ENCODE results near the gene LRRTM4. TPM values are rescaled to one million over a fixed set of nuclear protein-coding genes. Genes with fewer than 3 reads are reported as not detected.

LRRTM4 gene
- total and polyA plus RNA-seq, 10 of the 15 experiments (the other 5 are each of a cell fraction or from before 2014, with no cell fraction given) = 0.01 to 1.0 TPM; not detected in 8

DNA sequence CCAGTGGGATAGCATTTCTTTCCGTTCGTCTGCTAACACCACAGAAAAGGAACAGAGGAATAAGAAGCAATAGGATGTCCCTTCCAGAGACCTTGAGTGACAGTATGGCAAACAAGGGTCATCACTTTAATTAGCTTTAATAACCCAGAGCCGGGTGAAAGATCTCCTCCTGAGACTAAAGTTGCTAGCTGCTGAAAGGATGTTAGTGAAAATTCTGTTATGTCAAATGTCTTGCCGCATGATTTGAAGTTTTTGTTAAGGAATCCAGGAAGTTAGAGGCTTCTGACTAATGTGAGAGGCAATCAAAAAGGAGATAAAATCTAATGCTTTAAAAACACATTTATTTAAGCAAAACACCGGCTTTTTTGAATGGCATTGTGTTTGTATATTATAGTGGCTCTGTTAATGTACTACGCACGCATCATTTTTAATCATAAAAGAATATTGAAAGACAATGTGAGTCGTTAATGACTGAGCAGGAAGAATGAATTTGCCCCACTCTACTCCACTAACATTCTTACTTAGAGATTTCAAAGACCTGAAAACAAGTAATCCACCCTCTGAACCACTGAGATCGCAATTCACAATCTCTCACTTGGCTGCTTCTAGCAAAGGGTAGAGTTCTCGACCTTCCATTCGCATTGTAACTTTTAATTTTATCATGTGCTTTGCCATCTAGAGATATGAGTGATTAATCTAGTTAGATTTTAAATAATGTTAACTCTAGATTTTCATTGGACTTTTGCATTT lies 536.6 kb downstream of the LRRTM4 start (continued):
- TF ChIP-seq CUX1 (IDR thresholded peaks at IDR 0.05; ENCODE audit: insufficient replicate concordance, low read depth, low read length) = no peak

DNA sequence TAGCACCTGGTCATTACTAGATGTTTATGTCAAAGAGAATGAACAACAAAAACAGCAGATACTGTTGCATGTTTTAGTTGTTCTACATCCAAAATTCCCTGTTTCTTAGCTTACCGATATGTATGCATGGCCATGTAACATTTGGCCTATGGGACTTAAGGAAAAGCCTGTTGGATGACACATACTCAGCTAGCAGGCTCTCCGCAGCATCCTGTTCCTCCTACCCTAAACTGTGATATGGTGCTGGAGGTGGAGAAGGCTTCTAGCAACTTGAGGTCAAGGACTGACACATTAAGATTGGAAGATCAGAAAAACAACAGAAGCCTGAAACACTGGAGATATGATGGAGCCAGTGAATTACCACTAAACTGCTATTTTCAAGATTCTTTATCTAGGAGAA lies 537.8 kb downstream of the LRRTM4 start:
- FAIRE-seq = no peak
- no peak for DNase-seq (ENCODE audit: low read depth, low spot score)
- Histone ChIP-seq H3K27ac (ENCODE audit: control insufficient read depth, insufficient read depth) (no peak overlapping the region), H3K4me3 (no peak overlapping the region), H3K9me3 (replicated peaks; ENCODE audit: control insufficient read depth, insufficient read depth, low read length) (no peaks in the 10 kb centered on the region), H3K27me3 (replicated peaks in 1 of 2; ENCODE audit: control insufficient read depth in 2 of 2, insufficient read depth in 2 of 2, low read length in 1 of 2) (no peaks in the 10 kb centered on the region), H3K4me2 (ENCODE audit: control insufficient read depth, insufficient read depth) (no peak overlapping the region), H2AFZ (ENCODE audit: control insufficient read depth, low read depth, low read length) (no peak overlapping the region), H4K20me1 (ENCODE audit: control insufficient read depth, insufficient read depth) (no peaks in the 10 kb centered on the region), H3K36me3 (ENCODE audit: control insufficient read depth in 2 of 2, insufficient read depth in 2 of 2, low read length in 1 of 2) (no peaks in the 10 kb centered on the region), H3K4me1 (ENCODE audit: control insufficient read depth, insufficient read depth, low read length) (no peaks in the 10 kb centered on the region), H3K9ac (ENCODE audit: control insufficient read depth, insufficient read depth, low read length) (no peak overlapping the region), H3K79me2 (ENCODE audit: control insufficient read depth, insufficient read depth, low read length) (no peaks in the 10 kb centered on the region)
- in situ Hi-C loops (cut with MboI) (no loop called here), intact Hi-C loops (cut with micrococcal nuclease; ENCODE audit: unreplicated experiment) (no loop called here)
- BruUV-seq (replicated peaks) = no TSS peak
- ChIA-PET CTCF (no interaction called here), SMC1A (ENCODE audit: uncharacterized antibody, unreplicated experiment) (interaction anchor here (0.6 kb wide), 1 partner anchor 1985 kb away, joined by 3 read pairs; no protein-coding TSS in a partner anchor), RAD21 (ENCODE audit: unreplicated experiment) (no interaction called here), POLR2A (no interaction called here)
- no peak for ATAC-seq
- 20% methylated on average over 2 of the region's 2 CpGs for WGBS (ENCODE audit: insufficient coverage, insufficient replicate concordance, low lambda C conversion rate, missing lambda C conversion rate)
- TF ChIP-seq NFYB (IDR thresholded peaks at IDR 0.05; ENCODE audit: insufficient read depth, low read depth, low read length) = no peak
- no peak for TF ChIP-seq NFIC (IDR thresholded peaks at IDR 0.05; ENCODE audit: low read depth, low read length)
- TF ChIP-seq, protein P1, sequence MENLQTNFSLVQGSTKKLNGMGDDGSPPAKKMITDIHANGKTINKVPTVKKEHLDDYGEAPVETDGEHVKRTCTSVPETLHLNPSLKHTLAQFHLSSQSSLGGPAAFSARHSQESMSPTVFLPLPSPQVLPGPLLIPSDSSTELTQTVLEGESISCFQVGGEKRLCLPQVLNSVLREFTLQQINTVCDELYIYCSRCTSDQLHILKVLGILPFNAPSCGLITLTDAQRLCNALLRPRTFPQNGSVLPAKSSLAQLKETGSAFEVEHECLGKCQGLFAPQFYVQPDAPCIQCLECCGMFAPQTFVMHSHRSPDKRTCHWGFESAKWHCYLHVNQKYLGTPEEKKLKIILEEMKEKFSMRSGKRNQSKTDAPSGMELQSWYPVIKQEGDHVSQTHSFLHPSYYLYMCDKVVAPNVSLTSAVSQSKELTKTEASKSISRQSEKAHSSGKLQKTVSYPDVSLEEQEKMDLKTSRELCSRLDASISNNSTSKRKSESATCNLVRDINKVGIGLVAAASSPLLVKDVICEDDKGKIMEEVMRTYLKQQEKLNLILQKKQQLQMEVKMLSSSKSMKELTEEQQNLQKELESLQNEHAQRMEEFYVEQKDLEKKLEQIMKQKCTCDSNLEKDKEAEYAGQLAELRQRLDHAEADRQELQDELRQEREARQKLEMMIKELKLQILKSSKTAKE (IDR thresholded peaks at IDR 0.05; ENCODE audit: low read depth, poor library complexity, severe bottlenecking) = no peak
- TF ChIP-seq ELK1 (IDR thresholded peaks at IDR 0.05; ENCODE audit: low read depth, low read length) = no peak
- TF ChIP-seq CHD2 (IDR thresholded peaks at IDR 0.05; ENCODE audit: borderline replicate concordance, low read depth, low read length) = no peak
- no peak for TF ChIP-seq ZZZ3 (IDR thresholded peaks at IDR 0.05; ENCODE audit: control insufficient read depth, insufficient read length, low read depth)
- TF ChIP-seq, protein P2, sequence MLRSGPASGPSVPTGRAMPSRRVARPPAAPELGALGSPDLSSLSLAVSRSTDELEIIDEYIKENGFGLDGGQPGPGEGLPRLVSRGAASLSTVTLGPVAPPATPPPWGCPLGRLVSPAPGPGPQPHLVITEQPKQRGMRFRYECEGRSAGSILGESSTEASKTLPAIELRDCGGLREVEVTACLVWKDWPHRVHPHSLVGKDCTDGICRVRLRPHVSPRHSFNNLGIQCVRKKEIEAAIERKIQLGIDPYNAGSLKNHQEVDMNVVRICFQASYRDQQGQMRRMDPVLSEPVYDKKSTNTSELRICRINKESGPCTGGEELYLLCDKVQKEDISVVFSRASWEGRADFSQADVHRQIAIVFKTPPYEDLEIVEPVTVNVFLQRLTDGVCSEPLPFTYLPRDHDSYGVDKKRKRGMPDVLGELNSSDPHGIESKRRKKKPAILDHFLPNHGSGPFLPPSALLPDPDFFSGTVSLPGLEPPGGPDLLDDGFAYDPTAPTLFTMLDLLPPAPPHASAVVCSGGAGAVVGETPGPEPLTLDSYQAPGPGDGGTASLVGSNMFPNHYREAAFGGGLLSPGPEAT (IDR thresholded peaks at IDR 0.05; ENCODE audit: low read depth) = no peak
- no peak for TF ChIP-seq CBFB (IDR thresholded peaks at IDR 0.05; ENCODE audit: low read depth)
- TF ChIP-seq HDAC2 (IDR thresholded peaks at IDR 0.05) = no peak
- no peak for TF ChIP-seq MTA2 (IDR thresholded peaks at IDR 0.05; ENCODE audit: low read depth)
- no peak for TF ChIP-seq ESRRA (IDR thresholded peaks at IDR 0.05; ENCODE audit: low read length)

Measured in GM12878 (cell line).